Gastroesophageal sphincter (tissue), 3 donors: ENCODE results near the gene CBLL1.

Experiments used
- POLR2A ChIP-seq, 2 donors: fragments of 450-650 bp; IDR thresholded peaks; one replicate each; pipeline ENCODE4 v1.6.1; 2017; ENCODE audit warnings: antibody characterized with exemption in 2 of 2, mild to moderate bottlenecking in 2 of 2, moderate library complexity in 1 of 2
- POLR2AphosphoS5 ChIP-seq: sonication (generic); formaldehyde crosslinking; IDR thresholded peaks from one replicate; pipeline ENCODE4 v1.6.1; 2017; ENCODE audit warnings: antibody characterized with exemption
- TF ChIP-seq, protein P1 (sequence below), 4 experiments: fragments of 200-600 bp in 2 of 4; fragments of 450-650 bp in 2 of 4; sonication (generic) in 1 of 4; IDR thresholded peaks; one replicate each; pipeline ENCODE4 v1.5.1; 2017 to 2019; ENCODE audit warnings: antibody characterized with exemption in 4 of 4, mild to moderate bottlenecking in 2 of 4, moderate library complexity in 2 of 4

DNA sequence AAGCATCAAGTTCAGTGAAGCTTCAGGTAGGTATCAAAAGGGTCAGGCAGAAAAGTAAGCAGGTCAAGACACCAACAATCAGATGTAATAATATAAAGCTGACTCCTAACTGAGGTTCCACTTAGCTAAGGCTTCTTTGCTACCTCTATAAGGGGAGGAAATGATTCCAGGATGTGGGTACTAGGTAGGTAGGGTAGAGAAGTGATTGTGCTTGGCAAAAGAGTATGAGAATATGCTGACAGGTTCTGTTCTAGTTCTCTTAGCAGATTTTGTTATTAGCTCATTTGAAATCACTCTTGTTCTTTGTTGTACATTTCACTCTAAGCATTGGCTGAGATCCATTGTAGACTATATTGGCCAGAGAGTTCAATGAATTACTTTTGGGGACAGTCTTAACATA is 40.7 kb upstream of the CBLL1 start:
- TF ChIP-seq, protein P1, sequence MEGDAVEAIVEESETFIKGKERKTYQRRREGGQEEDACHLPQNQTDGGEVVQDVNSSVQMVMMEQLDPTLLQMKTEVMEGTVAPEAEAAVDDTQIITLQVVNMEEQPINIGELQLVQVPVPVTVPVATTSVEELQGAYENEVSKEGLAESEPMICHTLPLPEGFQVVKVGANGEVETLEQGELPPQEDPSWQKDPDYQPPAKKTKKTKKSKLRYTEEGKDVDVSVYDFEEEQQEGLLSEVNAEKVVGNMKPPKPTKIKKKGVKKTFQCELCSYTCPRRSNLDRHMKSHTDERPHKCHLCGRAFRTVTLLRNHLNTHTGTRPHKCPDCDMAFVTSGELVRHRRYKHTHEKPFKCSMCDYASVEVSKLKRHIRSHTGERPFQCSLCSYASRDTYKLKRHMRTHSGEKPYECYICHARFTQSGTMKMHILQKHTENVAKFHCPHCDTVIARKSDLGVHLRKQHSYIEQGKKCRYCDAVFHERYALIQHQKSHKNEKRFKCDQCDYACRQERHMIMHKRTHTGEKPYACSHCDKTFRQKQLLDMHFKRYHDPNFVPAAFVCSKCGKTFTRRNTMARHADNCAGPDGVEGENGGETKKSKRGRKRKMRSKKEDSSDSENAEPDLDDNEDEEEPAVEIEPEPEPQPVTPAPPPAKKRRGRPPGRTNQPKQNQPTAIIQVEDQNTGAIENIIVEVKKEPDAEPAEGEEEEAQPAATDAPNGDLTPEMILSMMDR (IDR thresholded peaks at IDR 0.05), result no peak
- TF ChIP-seq POLR2A (IDR thresholded peaks at IDR 0.05) (no peak), POLR2AphosphoS5 (no peak)
